Measurements from ENCODE around the gene TBC1D16. TPM values are rescaled to one million over a fixed set of nuclear protein-coding genes. Genes with fewer than 3 reads are reported as not detected.

The TBC1D16 gene
- total RNA-seq, 2 donors from 2014 or later = 12.9 to 17.6 TPM

DNA sequence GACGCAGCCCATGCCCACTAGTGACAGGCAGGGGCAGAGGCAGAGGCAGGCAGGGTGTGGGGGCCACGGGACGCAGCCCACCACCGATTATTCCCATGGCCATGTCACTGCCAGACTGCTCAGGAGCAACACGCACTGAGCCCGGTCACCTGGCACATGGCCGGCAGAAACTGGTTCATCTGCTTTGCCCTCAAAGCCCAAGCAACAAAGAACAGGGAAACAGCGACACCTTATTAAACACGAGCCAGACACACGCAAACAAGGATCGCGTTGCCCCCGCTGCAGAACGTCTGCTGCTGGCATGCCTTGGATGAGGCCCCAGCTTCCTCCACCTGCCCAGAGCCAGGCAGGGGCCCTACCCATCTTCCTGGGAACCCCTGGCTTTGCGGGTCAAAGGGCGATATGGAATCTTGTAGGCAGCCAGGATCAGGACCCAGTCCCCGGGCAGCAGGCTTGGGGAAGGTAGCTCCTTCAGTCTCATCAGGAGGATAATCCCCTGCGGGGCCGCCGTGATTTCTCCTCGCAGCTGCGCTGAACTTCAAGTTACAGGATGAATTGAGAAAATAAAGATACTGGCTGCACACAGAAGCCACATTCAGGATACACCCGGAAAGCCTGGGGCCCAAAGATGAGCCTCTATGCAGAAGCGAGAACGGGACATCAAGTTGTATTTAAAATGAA lies 4.8 kb downstream of the TBC1D16 start:
- DNase-seq (peak; percentile 73 to 76), ATAC-seq (peak; percentile 78)
- intact Hi-C loops (cut with DNase I, micrococcal nuclease) = no loop called here

DNA sequence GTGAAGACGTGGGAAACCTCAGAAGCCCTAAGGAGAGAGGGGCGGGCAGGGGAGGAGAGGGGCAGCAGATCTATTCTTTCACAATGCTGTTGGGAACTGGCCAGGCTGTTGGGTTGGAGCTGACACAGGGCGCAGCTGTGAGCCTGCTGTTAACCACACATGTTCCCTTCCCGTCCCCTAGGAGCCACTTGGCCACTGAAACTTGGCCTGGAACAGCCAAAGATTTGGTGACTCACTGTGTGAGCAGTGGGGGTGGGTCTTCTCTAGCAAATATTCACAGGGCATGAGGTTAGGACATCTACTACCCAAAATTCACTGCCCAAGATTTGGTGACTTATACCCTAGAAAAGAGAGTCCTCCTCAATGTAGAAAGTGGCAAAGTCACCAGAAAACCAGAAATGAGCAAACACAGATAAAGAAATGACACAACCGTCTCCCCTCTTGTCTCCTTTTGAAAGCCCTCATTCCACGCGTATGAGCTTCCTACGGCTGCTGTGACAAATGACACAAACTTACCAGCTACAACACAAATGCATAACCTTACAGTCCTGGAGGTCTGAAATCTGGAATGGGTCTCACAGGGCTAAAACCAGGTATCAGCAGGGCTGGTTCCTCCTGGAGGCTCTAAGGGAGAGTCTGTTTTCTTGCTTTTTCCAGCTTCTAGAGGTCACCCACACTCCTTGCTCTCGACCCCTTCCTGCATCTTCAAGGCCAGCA lies 6.3 kb downstream of the TBC1D16 start:
- intact Hi-C loops (cut with DNase I, micrococcal nuclease) = no loop called here
- no peak for ATAC-seq
- peak; percentile 43 to 68 for DNase-seq

GRCh38 chr17:80028030-80028429 lies 7.6 kb downstream of the TBC1D16 start:
- intact Hi-C loops (cut with DNase I, micrococcal nuclease) = no loop called here
- ATAC-seq (no peak), DNase-seq (no peak)

- intact Hi-C loops (cut with DNase I, micrococcal nuclease) = no loop called here
- ATAC-seq = no peak
- DNase-seq = no peak
Measured at GRCh38 chr17:80027043-80027435, 8.6 kb downstream of the TBC1D16 start.

GRCh38 chr17:80026359-80027042 lies 9.2 kb downstream of the TBC1D16 start:
- peak; percentile 68 for ATAC-seq
- intact Hi-C loops (cut with DNase I, micrococcal nuclease) = no loop called here
- peak in 1 of 2 donors; percentile 57 for DNase-seq

DNA sequence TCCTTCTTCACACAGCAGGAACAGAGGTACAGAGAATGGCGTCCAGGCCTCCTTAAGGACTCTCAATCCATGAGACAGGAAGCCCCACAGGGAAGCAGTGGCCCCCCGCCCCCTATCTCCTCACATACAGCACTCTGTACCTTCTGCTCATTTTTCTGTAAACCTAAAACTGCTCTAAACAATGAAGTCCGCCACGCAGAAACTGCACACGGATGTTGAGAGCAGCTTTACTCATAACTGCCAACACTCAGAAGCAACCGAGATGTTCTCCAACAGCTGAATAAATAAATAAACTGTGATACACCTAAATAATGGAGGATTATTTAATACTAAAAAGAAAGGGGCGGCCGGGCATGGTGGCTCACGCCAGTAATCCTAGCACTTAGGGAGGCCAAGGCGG lies 9.9 kb downstream of the TBC1D16 start:
- ATAC-seq (no peak), DNase-seq (no peak)
- intact Hi-C loops (cut with DNase I, micrococcal nuclease) = no loop called here

DNA sequence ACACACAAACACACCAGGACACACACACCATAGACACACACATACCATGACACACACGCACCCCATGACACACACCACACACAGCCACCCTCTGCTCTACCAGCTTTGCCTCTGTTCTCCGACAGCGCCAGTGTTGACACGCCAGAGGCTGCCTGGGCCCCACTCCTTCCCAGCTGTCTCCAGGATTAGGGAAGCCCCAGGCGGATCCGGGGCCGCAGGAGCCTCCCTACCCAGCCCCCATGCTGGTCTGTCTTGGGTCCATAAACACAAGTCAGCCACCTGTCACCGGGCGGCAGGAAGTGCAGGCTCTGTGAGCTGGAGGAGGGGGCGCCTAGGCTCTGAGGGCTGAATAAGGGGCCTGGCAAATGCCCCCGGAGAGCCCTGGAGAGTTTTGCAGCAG lies 10.5 kb downstream of the TBC1D16 start:
- peak; percentile 64 for ATAC-seq
- peak in 1 of 2 donors; percentile 49 for DNase-seq
- intact Hi-C loops (cut with DNase I, micrococcal nuclease) = no loop called here

GRCh38 chr17:80024206-80024972 lies 11.3 kb downstream of the TBC1D16 start:
- no peak for DNase-seq
- peak; percentile 8 for ATAC-seq
- intact Hi-C loops (cut with DNase I, micrococcal nuclease) = no loop called here

- DNase-seq (peak in 1 of 2 donors; percentile 37), ATAC-seq (peak; percentile 40)
- intact Hi-C loops (cut with DNase I, micrococcal nuclease) = no loop called here
Measured at GRCh38 chr17:80023481-80024205, 12.0 kb downstream of the TBC1D16 start.

DNA sequence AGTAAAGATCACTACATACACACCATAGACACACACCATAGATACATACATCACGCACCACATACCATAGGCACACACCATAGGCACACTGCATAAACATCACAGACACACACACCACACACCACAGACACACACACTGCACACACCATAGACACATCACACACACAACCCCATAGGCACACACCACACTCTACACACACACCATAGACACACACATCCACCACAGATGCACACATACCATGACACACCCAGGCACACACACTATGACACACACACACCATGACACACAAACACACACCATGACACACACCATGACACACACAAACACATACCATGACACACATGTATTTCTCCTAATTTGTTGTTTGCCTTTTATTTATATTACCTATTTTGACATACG lies 14.1 kb downstream of the TBC1D16 start:
- no peak for ATAC-seq
- intact Hi-C loops (cut with DNase I, micrococcal nuclease) = no loop called here
- DNase-seq = no peak

DNA sequence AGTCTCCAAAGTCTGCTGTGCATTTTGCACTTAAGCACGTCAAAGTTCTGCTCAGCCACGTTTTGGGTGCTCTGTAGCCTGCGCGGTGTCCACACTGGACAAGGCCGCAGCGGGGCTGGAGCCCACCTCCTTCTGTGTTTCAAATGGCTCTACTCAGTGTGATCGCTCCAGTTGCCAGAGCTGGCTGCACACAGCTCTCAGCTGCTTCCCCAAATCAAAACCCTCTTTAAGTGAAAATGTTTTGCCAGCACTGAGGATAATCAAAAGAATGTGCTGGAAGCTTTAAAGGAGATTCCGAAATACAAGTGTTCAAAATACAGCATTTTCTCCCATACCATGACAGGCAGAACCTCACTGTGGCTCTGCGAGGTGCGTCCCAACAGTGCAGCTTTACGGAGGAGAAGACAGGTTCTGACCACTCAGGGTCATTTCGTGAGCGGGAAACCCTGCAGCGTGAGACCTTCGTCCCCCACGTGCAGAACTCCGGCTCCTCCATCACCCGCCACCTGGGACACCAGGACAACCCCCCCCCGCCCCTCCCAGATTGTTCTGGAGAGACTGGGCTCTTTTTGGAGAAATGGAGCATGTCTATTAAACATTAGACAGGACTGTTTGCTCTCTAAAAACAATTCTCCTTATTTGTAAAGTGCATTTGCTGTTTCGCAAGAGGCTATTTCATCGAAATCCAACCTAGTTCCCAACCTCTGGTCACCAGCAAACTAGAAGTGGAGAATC lies 16.6 kb downstream of the TBC1D16 start:
- DNase-seq = no peak
- intact Hi-C loops (cut with DNase I, micrococcal nuclease) = no loop called here
- ATAC-seq = no peak

DNA sequence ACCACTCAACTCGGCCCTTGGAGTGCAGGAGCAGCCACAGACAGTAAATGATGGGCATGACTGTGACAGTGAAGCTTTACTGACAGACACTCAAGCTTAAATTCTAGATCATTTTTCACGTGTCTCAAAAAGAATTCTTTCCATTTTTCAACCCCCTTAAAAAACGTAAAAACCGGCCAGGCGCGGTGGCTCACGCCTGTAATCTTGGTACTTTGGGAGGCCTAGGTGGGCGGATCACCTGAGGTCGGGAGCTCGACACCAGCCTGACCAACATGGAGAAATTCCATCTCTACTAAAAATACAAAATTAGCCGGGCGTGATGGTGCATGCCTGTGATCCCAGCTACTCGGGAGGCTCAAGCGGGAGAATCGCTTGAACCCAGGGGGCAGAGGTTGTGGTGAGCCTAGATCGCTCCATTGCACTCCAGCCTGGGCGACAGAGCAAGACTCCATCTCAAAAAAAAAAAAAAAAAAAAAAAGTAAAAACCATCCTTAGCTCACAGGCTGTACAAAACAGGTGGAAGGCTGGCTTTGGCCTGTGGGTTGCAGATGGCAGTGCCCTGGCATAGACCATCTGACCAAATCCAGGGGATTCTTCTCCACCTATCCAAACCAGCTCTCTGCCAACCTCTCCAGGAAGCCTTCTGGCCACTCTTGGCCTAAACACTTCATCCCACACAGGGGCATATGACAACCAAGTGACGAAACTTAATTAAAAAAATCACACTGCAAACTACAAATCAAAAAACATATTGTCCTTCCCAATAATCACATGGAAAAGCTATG lies 18.3 kb downstream of the TBC1D16 start:
- ATAC-seq (no peak), DNase-seq (no peak)
- intact Hi-C loops (cut with DNase I, micrococcal nuclease) = no loop called here

DNA sequence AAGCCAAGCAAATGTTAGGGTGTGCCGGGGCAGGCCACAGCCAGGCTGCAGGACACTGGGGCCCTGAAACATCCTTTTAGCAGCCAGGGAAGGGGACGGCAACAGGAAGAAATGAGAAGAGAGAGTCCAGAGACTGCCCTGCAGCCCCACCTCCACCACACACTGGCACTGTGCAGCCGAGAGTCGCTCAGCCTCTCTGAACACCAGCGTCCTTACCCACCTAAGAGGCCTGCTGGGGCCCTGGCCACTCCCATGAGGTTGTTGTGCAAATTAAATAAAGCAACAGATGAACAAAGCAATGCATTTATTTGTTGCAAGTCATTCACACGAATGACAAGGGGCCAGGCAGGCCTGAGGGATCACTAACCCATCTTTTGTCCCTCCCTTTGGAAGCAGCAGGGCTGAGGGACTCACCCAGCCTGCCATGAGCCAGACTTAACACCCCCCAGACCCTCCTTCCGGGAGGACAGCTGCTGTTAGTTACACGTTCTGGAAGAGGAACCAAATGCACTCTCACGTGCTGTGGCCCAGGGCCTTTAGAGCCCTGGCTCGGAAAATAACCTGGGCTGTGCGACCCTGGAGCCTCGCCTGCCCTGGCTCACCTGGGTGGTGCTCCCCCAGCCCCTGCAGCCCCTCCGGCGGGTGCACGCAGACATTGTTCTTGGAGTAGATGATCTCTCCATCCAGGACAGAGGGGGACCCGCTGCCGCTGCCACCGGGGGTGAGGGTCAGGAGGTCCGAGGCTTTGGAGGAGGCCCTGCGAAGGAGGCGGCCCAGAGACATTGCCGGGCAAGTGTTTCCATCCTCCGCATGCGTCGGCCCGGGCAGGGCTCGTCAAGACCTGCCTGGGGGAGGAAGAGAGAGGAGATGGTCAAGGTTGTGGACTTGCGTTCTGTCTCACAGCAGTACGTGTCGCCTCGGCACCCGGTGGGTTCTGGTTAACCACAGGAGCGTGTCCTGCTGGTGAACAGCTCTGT lies 22.6 kb downstream of the TBC1D16 start:
- intact Hi-C loops (cut with DNase I, micrococcal nuclease) = no loop called here
- ATAC-seq = no peak
- DNase-seq = no peak

DNA sequence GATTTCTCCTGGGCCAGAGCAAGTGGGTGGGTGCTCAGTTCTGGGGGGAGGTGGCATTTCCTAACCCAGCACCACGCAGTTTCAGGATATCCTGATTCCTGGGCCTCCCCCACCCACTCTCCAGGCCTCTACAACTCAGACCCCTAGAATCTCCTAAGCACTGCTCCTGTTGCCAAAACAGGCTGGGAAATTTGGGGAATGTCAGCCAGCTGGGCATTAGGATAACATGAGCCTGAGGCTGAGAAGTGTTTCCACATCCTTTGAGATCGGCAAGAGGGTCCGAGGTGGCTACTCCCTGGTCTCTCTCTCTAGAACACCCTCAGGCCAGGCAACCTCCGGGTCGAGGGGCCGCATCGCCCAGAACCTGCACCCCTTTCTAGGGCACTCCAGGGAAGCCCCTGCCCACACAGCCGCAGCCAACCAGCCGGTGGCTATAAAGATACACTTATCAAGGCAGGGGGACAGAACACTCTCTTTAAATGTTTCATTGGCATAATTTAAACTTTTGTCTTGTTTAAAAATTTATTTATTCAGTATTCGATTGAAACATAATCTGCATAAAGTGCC lies 23.6 kb downstream of the TBC1D16 start:
- DNase-seq = no peak
- intact Hi-C loops (cut with DNase I, micrococcal nuclease) = no loop called here

GRCh38 chr17:80010283-80010858 lies 25.3 kb downstream of the TBC1D16 start:
- intact Hi-C loops (cut with DNase I, micrococcal nuclease) = no loop called here
- no peak for ATAC-seq
- no peak for DNase-seq

More for the DNA sequence above, 23.6 kb downstream of the TBC1D16 start:
- ATAC-seq = no peak
